SIG-M5 treated with dmso at 0.1 percent for 504 hours (cell line): ENCODE measurements around the gene ZNF385A.

Experiments
- DNase-seq: peaks from one replicate; lab custom pipeline; 2025; ENCODE audit not compliant: unreplicated experiment; lab: John Stamatoyannopoulos, UW

Gene ZNF385A

GRCh38 chr12:54375259-54375579, 9.3 kb downstream of the ZNF385A start:
- no peak for DNase-seq

- no peak for DNase-seq
Observed at GRCh38 chr12:54374562-54375258, 9.8 kb downstream of the ZNF385A start.

- no peak for DNase-seq
Observed at GRCh38 chr12:54373649-54374561, 10.6 kb downstream of the ZNF385A start.

- DNase-seq: no peak
Observed at GRCh38 chr12:54372113-54372806, 12.3 kb downstream of the ZNF385A start.

- no peak for DNase-seq
Observed at GRCh38 chr12:54371328-54372112, 13.0 kb downstream of the ZNF385A start.

- peak; percentile 59 for DNase-seq
Observed at GRCh38 chr12:54370171-54370730, 14.3 kb downstream of the ZNF385A start.

- no peak for DNase-seq
Observed at GRCh38 chr12:54369597-54370131, 14.9 kb downstream of the ZNF385A start.

GRCh38 chr12:54368709-54369596, 15.6 kb downstream of the ZNF385A start:
- peak; percentile 87 for DNase-seq

GRCh38 chr12:54368025-54368708, 16.4 kb downstream of the ZNF385A start:
- DNase-seq: no peak

- DNase-seq: peak; percentile 98
Observed at GRCh38 chr12:54364413-54364812, 20.1 kb downstream of the ZNF385A start, which contains the start of gene GPR84. TSS of gene GPR84 (minus strand) at chr12:54364486. CDS start at chr12:54363851, 635 bp downstream.

GRCh38 chr12:54363618-54364017, 20.9 kb downstream of the ZNF385A start:
- DNase-seq: peak; percentile 65

- DNase-seq: no peak
Observed at GRCh38 chr12:54363047-54363446, 21.5 kb downstream of the ZNF385A start.

GRCh38 chr12:54360717-54361456, 23.6 kb downstream of the ZNF385A start:
- DNase-seq: peak; percentile 51

- DNase-seq: no peak
Observed at GRCh38 chr12:54359762-54360351, 24.7 kb downstream of the ZNF385A start.

- DNase-seq: peak; percentile 98
Observed at GRCh38 chr12:54358945-54359761, 25.4 kb downstream of the ZNF385A start.

- no peak for DNase-seq
Observed at GRCh38 chr12:54358191-54358944, 26.2 kb downstream of the ZNF385A start.
